Retina (tissue), 1 donor: ENCODE data around the gene DACH1.

ENCODE experiments used
- DNase-seq: peaks from one replicate; pipeline ENCODE4 v3.0.0-alpha.2; 2016

Gene DACH1

DNA sequence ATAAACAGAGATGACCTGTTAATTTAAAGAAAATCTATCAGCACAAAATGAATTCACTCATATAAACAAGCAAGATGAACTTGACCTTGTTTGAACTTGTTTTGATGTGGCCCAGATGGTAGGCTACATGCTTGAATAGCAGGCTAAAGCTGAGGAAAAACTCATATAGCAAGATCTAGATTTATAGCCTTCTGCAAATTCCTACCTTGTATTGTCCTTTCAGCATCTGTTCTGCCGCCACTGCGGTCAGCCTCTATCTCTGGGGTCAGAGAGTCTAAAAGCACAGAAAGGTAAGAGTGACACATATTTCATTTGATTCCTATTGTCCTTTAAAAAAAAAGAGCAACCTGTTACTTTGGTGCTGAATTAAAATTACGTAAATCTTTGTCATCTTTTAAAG lies 392.1 kb downstream of the DACH1 start:
- no peak for DNase-seq

- DNase-seq, result no peak
These were observed 397.4 kb downstream of the DACH1 start for GRCh38 chr13:71469626-71470025.

DNA sequence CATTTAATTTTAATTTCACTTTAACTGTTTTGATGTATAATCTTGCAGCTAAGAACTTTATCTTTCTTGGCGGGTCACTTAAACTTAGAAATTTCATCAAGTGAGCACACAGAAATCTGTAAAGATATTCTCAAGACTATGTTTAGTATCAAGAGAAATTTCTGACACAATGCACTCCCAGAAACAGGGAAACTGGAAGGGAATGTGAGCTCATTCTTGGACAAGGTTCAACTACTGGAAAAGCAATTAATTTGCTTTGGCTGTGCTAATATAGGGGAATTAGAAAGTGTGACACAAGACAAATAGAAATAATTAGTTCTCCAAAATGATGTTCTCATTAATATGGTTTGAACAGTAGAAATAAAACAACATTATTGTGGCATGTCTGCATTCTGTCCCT lies 402.3 kb downstream of the DACH1 start:
- no peak for DNase-seq

- no peak for DNase-seq
These were observed 405.1 kb downstream of the DACH1 start for GRCh38 chr13:71461892-71462291.

DNA sequence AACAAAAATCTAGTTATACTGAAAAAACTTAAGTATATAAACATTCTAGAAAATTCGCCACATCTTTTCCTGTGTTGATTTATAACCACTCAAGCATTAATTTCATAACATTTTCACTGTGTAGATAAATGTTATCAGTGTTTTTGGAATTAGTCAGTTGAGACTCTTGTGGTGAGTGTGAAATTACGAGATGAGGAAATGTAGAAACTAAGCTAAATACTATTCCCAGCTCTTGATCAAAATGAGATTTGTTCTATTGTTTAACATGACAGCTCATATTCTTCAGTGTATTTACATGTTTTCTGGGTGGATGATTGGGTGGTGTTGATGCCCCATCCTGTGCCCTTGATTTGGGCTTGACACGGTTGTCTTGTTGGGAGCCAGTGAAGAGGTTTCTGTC lies 406.8 kb downstream of the DACH1 start:
- no peak for DNase-seq

GRCh38 chr13:71459708-71460107 lies 407.3 kb downstream of the DACH1 start:
- DNase-seq, result no peak

DNA sequence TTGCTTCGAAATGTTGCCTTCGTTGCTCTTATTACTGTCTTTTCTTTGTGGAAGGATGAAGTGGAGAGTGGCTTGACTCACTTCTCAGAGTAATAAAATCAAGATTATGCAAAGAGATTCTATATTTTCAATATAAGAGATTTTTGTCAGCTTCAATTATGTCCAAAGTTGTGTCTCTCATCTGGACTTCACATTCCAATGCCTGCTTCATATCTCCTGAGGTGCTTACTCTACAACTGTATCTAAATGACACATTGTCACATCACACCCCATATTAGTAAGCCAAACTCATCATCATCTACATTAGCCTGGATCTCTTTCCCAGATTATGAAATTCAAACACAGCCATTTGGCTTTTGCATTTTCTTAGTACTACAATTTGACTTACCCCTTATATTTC lies 409.4 kb downstream of the DACH1 start:
- no peak for DNase-seq

- DNase-seq, result no peak
These were observed 410.9 kb downstream of the DACH1 start for GRCh38 chr13:71456136-71456535.

- no peak for DNase-seq
These were observed 412.5 kb downstream of the DACH1 start for GRCh38 chr13:71454509-71454908.

DNA sequence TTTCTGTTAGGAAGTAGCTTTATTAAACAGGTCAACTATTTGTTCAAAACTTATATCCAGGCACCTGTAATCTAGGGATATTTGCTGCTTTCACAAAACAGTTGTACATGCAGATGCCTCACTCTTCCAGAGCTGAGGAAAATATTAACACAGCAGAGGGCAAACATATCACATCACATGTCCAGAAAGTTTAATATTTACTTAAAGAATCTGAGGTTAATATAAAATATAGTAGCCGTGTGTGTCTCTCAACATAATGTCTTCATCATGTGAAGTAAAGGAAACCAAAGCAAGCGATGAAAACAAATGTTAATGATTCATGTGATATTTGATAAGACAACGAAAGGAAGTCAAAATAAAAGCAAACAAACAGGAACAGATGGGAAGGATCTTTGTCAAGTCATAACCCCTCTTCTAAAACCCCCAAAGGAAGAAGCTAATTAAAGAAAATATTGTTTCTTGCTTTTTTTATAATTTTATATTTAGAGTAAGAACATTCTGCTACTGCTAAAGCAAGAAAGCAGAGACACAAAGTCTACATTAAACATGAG lies 418.8 kb downstream of the DACH1 start:
- no peak for DNase-seq

GRCh38 chr13:71437704-71438103 lies 429.3 kb downstream of the DACH1 start:
- no peak for DNase-seq

DNA sequence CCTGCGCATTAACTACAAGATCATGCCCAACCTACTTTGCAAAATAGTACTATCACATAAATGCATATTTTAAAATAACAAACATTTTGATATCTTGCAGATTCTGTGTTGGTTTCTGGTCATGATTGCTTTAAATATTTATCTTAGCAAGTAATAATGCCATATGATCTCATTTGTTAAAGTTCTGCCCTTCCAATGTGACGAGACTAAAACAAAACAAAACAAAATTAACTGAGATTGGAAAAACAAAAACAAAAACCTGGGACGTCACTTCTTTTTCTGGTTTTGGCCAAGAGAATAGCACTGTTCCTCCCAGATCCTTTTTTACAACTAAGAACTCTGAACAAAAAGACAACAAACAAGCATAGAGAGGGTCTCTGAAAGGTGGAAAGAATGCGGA lies 436.3 kb downstream of the DACH1 start:
- DNase-seq, result no peak

DNA sequence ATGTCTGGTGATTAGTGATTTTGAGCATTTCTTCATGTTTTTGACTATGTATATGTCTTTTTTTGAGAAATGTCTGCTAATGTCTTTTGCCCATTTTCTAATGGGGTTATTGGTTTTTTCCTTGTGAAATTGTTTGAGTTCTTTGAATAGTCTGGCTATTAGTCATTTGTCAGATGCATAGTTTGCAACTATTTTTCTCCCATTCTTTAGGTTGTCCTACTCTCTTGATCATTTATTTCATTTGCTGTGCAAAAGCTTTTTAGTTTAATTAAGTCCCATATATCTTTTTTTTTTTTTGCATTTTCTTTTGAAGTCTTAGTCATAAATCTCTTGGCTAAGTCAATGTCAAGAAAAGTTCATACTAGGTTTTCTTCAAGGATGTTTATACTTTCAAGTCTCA lies 449.8 kb downstream of the DACH1 start:
- DNase-seq, result no peak

DNA sequence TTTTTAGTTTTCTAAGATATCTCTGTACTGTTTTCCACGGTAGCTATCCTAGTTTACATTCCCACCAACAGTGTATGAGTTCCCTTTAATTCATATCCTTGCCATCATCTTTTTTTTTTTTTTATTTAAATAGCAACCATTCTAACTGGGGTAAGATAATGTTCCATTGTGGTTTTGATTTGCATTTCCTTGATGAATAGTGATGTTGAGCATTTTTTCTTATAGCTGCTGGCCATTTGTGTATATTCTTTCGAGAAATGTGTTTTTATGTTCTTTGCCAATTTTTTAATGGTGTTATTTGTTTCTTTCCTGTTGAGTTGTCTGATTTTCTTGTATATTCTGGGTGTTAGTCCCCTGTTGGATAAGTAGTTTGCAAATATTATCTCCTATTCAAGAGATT lies 454.8 kb downstream of the DACH1 start:
- DNase-seq, result no peak

- DNase-seq, result no peak
These were observed 458.6 kb downstream of the DACH1 start for GRCh38 chr13:71408416-71408815.

- no peak for DNase-seq
These were observed 467.3 kb downstream of the DACH1 start for GRCh38 chr13:71399631-71400215.

GRCh38 chr13:71396149-71396548 lies 470.9 kb downstream of the DACH1 start:
- DNase-seq, result no peak

DNA sequence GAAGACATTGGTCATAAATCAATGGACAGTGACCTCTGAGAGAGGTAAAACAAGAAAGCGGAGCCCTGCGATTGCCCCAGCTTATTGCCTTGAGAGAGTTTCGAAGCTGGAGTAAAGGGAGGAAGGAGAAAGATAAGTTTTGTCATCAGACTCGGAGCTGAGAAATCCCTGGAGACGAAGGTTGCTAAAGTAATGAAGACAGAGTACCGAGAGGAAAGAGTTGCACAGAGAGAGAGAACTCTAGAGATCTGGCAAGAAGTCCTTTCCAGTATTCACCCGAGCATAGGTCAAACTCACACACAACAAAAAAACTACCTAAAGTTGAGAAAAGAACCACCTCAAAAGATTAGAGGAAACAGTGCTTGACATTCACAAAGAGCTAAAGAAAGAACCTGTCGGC lies 472.0 kb downstream of the DACH1 start:
- no peak for DNase-seq

GRCh38 chr13:71394176-71394575 lies 472.8 kb downstream of the DACH1 start:
- DNase-seq, result no peak
